ENCODE data around the gene DVL1.
"Not testable (repeated sequence)": the region's sequence is repeated elsewhere in the genome, so short reads cannot be mapped to it uniquely, and the experiment has no call there.

DVL1 gene

DNA sequence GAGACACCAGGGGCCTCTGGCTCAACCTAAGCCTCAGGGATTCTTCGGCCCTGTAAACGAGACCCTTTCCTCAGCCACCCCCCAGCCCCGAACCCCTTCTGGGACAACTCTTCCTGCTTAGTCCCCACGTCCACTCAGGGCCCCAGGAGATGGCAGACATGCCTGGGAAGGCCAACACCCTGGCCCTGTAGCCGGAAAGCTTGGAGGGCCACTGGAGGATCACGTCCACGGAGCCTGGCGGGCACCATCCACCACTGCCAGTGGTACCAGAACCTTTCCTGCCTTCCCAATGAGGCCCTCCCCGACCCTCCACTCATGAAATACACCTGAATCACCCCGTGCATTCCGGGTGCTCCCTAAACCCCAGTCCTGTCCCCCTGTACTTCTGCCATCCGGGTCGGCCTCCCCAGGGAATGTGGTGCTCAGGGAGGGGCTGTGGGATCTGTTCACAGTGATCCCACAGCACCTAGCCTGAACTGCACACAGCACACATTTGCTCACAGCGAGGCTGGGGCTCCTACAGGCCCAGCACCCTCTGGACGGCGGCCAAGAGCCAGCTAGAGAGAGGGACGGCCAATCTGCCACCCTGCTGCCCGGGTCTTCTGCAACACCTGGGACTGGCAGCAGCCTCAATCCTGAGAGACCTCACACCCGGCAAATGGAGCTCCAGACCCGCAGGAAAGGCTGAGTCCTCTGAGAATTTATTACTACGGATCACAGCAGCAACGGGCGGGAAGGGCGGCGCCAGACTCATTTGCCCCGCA, 24.0 kb upstream of the DVL1 start:
- DNase-seq (ENCODE audit: low read depth), result no peak

- no peak for DNase-seq (ENCODE audit: low read depth)
Observed at GRCh38 chr1:1371746-1372711, 22.8 kb upstream of the DVL1 start.

DNA sequence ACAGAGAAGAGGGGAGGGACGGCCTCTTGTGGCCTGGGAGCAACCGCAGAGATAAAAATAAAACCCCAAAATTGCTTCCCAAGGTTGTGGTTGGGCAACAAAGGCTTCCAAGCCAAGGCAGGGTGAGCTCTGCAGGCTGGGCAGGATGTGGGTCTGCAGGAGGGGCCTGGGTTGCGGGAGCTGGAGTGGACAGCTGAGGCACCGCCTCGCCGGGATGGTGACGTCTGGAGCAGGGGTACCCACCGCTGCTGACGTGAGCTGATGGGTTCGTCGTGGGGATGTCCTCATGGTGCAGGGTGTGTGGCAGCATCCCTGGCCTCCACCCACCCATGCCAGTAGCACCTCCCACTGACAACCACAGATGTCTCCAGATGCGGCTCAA, 22.1 kb upstream of the DVL1 start:
- peak; percentile 89 for DNase-seq (ENCODE audit: low read depth)

- no peak for DNase-seq (ENCODE audit: low read depth)
Observed at GRCh38 chr1:1370771-1371300, 21.6 kb upstream of the DVL1 start.

DNA sequence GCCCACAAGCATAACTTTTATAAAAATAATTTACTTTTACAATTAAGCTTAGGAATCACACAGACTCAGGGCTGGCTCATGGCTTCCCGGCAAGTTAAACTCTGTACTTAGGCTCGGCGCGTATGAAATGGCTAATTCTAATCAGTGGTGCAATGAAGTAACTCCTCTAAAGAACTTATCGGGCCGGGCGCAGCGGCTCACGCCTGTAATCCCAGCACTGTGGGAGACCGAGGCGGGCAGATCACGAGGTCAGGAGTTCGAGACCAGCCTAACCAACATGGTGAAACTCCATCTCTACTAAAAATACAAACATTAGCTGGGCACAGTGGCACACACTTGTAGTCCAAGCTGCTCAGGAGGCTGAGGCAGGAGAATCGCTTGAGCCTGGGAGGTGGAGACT, 20.9 kb upstream of the DVL1 start:
- DNase-seq (ENCODE audit: low read depth), result not testable (repeated sequence)

DNA sequence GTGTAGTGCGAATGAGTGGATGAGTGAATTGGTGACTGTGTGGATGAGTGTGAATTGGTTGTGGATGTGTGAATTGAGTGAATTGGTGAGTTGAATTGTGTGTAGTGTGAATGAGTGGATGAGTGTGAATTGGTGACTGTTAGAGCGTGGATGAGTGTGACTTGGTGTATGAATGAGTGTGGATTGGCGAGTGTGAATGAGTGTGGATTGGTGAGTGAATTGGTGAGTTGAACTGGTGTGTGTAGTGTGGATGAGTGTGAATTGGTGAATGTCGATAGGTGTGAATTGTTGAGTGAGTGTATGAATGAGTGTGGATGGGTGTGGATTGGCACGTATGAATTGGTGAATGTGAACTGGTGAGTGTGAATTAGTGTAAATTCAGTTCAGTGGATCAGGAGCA, 18.1 kb upstream of the DVL1 start:
- no peak for DNase-seq (ENCODE audit: low read depth)

GRCh38 chr1:1366699-1367066, 17.5 kb upstream of the DVL1 start:
- no peak for DNase-seq (ENCODE audit: low read depth)

GRCh38 chr1:1365875-1366698, 16.9 kb upstream of the DVL1 start:
- no peak for DNase-seq (ENCODE audit: low read depth)

- DNase-seq (ENCODE audit: low read depth), result no peak
Observed at GRCh38 chr1:1364266-1364665, 15.0 kb upstream of the DVL1 start.

DNA sequence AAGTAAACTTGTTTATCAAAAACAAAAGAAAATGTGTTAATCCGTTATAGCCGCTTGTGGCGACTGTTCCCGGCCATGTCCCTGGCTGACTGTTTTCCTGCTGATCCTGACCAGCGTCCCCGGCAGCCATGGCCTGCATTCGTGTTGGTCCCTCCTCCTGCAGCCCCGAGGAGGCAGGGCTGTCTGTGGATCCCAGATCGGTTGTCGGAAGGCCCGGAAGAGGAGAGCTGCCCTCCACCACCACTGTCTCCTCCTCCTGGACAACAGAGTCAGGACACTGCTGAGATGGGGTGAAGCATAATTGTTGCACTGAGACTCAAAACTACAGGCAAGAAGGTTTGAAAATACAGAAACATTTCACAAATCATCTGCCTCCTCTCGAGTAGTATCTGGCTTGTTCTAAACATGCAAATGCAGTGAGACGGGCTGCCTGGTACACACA, 12.8 kb upstream of the DVL1 start:
- DNase-seq (ENCODE audit: low read depth), result no peak

DNA sequence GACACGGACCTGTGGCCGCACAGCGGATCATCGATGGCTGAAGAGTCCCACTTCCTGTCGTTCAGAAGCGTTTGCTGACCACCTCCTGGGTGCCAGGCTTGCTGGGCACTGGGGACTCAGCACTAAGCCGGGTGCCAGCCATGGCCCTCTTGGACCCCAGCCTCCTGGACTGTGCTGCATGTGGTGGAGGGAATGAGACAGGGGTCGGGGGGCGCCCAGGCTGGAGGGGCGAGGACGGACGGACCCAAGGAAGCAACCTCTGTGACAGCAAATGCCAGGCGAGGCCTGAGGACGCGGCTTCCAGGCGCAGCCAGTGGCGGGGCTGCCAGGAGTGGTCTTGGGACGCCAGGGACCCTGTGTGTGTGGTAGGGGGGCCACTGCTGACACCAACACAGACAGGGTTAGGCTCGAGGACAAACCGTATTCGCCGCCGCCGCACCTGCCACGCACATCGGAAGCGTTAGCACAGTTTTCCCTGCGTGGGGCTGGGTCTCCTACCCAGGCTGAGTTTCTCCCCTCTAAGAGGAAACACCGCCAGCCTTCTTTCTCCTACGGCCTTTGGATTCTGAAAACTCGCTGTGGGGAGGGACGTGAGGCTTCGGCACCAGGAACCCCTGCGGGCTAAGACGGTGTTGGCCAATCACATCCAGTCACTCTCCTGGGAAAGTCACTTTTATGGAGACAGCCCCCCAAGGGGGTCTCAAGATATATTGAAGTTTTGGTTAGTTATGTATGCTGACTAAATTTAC, 12.2 kb upstream of the DVL1 start:
- DNase-seq (ENCODE audit: low read depth), result no peak

- DNase-seq (ENCODE audit: low read depth), result no peak
Observed at GRCh38 chr1:1360506-1361169, 11.4 kb upstream of the DVL1 start.

DNA sequence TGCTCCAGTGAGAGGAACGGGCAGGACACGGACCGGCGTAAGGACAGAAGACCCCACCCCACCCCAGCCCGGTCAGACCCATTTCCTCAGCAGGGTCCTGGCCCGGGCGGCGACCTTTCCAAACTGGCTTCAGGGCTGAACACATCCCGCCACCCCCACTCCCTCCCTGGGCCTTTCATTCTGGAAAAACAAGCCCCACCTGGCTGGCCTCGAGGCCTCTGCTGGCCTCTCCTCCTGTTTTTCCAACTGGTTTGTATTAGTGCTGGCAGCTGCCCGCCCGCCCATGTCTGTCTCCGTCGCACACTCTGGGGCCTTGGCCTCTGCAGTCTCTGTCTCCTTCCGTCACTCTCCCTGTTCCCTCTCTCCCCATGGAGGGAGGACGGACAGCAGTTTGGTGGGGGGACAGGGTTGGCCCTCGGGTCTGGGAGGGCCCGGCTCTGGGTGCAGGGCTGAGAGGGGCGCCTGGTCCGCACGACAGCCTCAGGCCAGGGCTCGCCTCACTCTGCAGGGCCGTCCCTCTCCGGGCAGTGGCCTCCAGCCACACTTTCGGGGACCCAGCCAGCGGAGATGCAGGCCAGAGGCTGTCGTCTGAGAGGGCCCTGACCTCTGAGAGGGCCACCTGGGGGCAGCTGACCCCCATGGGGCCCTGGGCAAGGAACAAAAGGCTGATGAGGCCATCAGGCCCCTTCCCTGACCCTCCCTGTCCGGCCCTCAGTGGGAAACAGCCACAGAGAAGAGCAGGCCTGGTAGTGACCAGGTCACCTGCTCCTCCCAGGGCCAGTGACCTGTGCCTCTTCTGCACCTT, 10.6 kb upstream of the DVL1 start:
- no peak for DNase-seq (ENCODE audit: low read depth)

GRCh38 chr1:1359308-1359663, 10.1 kb upstream of the DVL1 start:
- DNase-seq (ENCODE audit: low read depth), result no peak

- no peak for DNase-seq (ENCODE audit: low read depth)
Observed at GRCh38 chr1:1358433-1359271, 9.4 kb upstream of the DVL1 start, which contains the start of gene MXRA8. Gene MXRA8, minus strand, starts transcription at chr1:1358555. Its CDS starts 51 bp downstream, at chr1:1358504.

GRCh38 chr1:1357871-1358432, 8.7 kb upstream of the DVL1 start:
- DNase-seq (ENCODE audit: low read depth), result no peak

DNA sequence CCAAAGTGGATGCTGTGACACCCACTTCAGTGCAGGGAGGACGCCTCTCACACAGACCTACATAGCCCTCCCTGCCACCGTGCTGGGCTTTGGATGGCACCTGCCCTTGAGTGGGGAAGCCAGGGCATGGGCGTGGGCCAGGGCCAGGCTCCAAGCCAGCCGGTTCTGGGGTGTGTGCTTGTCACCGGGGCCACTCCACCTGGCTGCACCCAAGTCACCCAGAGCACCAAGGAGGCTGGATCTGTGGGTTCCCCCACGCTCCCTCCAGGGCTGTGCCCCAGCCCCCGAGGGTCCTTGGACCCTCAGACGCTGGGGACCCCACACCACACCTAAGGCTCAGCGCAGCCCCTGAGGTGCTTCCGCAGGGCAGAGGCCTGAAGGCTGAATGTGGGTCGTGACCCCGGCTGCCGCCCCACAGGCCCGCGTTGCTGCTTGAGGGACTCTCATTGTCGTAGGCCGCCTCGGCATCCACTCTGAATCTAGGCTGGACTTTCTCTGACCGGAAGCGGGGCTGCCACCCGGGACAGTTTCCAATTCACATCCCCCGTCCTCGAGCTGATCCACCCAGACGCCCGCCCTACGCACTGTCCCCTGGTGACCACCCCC, 7.7 kb upstream of the DVL1 start:
- no peak for DNase-seq (ENCODE audit: low read depth)

DNA sequence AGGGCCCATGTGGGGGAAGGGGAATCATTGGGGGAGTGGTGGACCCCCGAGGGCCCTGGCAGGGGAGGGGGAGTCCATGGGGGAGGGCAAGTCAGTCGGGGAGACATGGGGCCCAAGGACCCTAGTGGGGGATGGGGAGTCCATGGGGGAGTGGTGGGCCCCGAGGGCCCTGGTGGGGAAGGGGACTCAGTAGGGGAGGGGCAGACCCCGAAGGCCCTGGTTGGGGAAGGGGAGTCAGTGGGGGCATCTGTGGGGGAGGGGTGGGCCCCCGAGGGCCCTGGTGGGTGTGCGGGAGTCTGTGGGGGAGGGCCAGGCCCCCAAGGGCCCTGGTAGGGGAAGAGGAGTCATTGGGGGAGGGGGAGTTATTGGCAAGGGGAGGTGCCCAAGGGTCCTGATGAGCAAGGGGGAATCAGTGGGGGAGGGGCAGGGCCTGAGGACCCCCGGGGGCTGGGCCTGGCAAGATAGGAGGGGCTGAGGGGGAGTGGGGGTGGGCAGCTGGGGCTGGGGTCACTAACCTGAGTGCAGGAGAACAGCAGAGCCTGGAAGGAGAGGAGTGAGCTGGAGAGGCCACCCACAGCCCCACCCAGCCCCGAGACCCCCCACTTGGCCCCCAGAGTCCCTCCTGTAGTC, 7.1 kb upstream of the DVL1 start:
- DNase-seq (ENCODE audit: low read depth), result no peak
